Calu3 (cell line): ENCODE results near the gene LAMA2. TPM values are rescaled to one million over a fixed set of nuclear protein-coding genes. Genes with fewer than 3 reads are reported as not detected.

ENCODE experiments used
- BruUV-seq: library from RNA; stranded (reverse); fragments of 400-500 nt; replicated peaks from 2 replicates; lab custom pipeline; 2021; lab: Mats Ljungman, UMichigan
- CTCF ChIA-PET: fragments of 300-600 bp; sonication (Branson Sonifier 250); formaldehyde crosslinking; loops from one replicate; lab custom pipeline; 2022; ENCODE audit warnings: antibody characterized with exemption; lab: Charles Lee
- DNase-seq: peaks from one replicate; pipeline ENCODE4 v3.0.0; 2022
- H3K27ac Mint-ChIP-seq: one replicate; pipeline ENCODE4 v1.8.0; 2022; ENCODE audit warnings: mixed read lengths; ENCODE audit not compliant: unreplicated experiment
- H3K27me3 Mint-ChIP-seq: one replicate; pipeline ENCODE4 v1.8.0; 2022; ENCODE audit warnings: mixed read lengths; ENCODE audit not compliant: unreplicated experiment
- H3K36me3 Mint-ChIP-seq: one replicate; pipeline ENCODE4 v1.8.0; 2022; ENCODE audit warnings: mild to moderate bottlenecking, moderate library complexity, mixed read lengths; ENCODE audit not compliant: insufficient read depth, unreplicated experiment
- H3K4me1 Mint-ChIP-seq: one replicate; pipeline ENCODE4 v1.8.0; 2022; ENCODE audit warnings: mild to moderate bottlenecking, low read depth, mixed read lengths; ENCODE audit not compliant: unreplicated experiment
- H3K4me3 Mint-ChIP-seq: one replicate; pipeline ENCODE4 v1.8.0; 2022; ENCODE audit warnings: mild to moderate bottlenecking, low read depth, moderate library complexity, mixed read lengths; ENCODE audit not compliant: unreplicated experiment
- H3K9me3 Mint-ChIP-seq: one replicate; pipeline ENCODE4 v1.8.0; 2022; ENCODE audit warnings: low read depth, mixed read lengths; ENCODE audit not compliant: unreplicated experiment
- intact Hi-C: fragments of 100-400 bp; cut with micrococcal nuclease; formaldehyde crosslinking; loops from one replicate; pipeline ENCODE4 v1.10.0; 2022; ENCODE audit not compliant: unreplicated experiment
- total RNA-seq: library from RNA; stranded (reverse); gene quantifications from 2 replicates; pipeline ENCODE4 v1.2.3, GENCODE V29; 2022
- TF ChIP-seq, protein P1 (sequence below): fragments of 200-600 bp; IDR thresholded peaks from one replicate; pipeline ENCODE4 v1.8.0; 2022; ENCODE audit warnings: antibody characterized with exemption; ENCODE audit not compliant: unreplicated experiment

LAMA2 gene
- total RNA-seq, 1 experiment from 2014 or later, result 0.80 TPM

DNA sequence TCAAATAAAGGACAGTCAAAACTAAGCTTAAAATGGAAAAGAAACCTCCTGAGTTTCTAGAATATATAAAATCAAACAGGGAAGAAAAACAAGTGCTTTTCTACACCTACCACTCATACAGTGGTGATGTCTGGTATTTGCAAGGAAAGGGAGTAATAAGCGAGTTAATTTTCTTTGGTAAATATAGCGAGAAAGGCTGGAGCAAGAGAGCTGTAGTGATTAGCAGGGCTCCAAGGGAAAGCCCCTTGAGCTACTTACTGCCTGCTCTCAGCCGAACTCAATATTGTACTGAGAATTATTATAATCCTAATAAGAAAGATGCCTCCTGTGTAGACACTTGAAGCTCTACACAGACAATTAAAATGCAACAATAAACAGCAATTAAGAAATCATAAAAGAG is 296.3 kb downstream of the LAMA2 start:
- Mint-ChIP-seq H3K4me1 (no peaks in the 10 kb centered on the region), H3K27ac (no peak overlapping the region), H3K27me3 (no peaks in the 10 kb centered on the region), H3K4me3 (no peak overlapping the region), H3K9me3 (no peaks in the 10 kb centered on the region), H3K36me3 (no peaks in the 10 kb centered on the region)
- CTCF ChIA-PET, result no interaction called here
- TF ChIP-seq, protein P1, sequence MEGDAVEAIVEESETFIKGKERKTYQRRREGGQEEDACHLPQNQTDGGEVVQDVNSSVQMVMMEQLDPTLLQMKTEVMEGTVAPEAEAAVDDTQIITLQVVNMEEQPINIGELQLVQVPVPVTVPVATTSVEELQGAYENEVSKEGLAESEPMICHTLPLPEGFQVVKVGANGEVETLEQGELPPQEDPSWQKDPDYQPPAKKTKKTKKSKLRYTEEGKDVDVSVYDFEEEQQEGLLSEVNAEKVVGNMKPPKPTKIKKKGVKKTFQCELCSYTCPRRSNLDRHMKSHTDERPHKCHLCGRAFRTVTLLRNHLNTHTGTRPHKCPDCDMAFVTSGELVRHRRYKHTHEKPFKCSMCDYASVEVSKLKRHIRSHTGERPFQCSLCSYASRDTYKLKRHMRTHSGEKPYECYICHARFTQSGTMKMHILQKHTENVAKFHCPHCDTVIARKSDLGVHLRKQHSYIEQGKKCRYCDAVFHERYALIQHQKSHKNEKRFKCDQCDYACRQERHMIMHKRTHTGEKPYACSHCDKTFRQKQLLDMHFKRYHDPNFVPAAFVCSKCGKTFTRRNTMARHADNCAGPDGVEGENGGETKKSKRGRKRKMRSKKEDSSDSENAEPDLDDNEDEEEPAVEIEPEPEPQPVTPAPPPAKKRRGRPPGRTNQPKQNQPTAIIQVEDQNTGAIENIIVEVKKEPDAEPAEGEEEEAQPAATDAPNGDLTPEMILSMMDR, result no peak
- BruUV-seq, result no TSS peak
- intact Hi-C loops, result no loop called here
- DNase-seq, result no peak

DNA sequence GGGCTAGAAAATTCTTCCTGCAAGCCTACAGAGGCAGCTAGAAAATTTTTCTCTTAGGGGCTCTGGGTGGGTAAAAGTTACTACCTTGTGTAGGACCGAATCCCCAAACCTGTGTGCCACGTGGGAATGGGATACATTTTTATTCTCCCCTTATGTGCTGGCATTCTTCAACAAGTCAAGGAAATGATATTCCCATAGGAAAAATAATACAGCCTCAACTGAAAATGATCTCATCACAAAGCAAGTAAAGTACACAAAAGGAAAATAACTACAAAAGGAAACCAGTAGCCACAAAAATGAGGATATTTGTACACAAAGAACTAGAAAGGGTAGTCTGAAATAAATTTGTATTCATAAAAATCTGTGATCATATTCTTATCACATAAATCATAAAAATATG is 298.1 kb downstream of the LAMA2 start:
- Mint-ChIP-seq H3K4me1 (no peaks in the 10 kb centered on the region), H3K27me3 (no peaks in the 10 kb centered on the region), H3K9me3 (no peaks in the 10 kb centered on the region), H3K27ac (no peak overlapping the region), H3K36me3 (no peaks in the 10 kb centered on the region), H3K4me3 (no peak overlapping the region)
- intact Hi-C loops, result no loop called here
- CTCF ChIA-PET, result no interaction called here
- no TSS peak for BruUV-seq
- DNase-seq, result no peak
- TF ChIP-seq, protein P1, result no peak

GRCh38 chr6:129183187-129183591 is 300.3 kb downstream of the LAMA2 start:
- no peak overlapping the region for H3K27ac Mint-ChIP-seq
- H3K4me3 Mint-ChIP-seq, result no peak overlapping the region
- no peaks in the 10 kb centered on the region for H3K9me3 Mint-ChIP-seq
- DNase-seq, result no peak
- BruUV-seq, result no TSS peak
- no peaks in the 10 kb centered on the region for H3K4me1 Mint-ChIP-seq
- no peaks in the 10 kb centered on the region for H3K36me3 Mint-ChIP-seq
- intact Hi-C loops, result no loop called here
- CTCF ChIA-PET, result no interaction called here
- TF ChIP-seq, protein P1, result no peak
- no peaks in the 10 kb centered on the region for H3K27me3 Mint-ChIP-seq

DNA sequence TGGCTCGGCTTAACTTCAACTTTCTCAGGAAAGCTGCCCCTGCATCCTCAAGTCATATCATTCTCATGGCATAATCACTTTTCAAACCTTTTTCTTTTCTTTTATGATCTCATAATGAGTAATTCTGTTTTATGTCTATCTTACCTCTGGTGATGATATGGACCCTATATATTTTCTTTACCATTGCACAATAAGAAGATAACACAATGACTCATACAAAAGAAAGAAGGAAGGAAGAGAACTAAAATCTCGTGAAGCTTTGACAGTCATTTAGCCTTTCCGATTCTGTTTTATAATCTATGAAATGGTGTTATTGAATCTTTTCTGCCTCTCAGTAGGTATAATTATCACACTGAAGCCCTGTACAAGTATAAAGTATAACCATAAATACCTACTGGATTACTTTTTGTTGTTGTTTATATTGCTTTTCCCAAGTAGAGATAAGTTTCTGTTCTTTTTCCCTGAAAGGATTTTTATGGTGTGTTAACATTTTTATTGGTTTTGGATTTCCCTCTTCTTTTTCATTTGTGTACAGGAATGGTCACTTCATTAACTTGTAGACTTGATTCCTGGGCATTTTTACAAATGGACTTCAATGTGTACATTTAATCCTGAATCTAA is 300.9 kb downstream of the LAMA2 start:
- no peak overlapping the region for H3K4me3 Mint-ChIP-seq
- H3K9me3 Mint-ChIP-seq, result no peaks in the 10 kb centered on the region
- no peak overlapping the region for H3K27ac Mint-ChIP-seq
- CTCF ChIA-PET, result no interaction called here
- no TSS peak for BruUV-seq
- H3K36me3 Mint-ChIP-seq, result no peaks in the 10 kb centered on the region
- DNase-seq, result no peak
- no peaks in the 10 kb centered on the region for H3K27me3 Mint-ChIP-seq
- intact Hi-C loops, result no loop called here
- TF ChIP-seq, protein P1, result no peak
- no peaks in the 10 kb centered on the region for H3K4me1 Mint-ChIP-seq
